SK-N-SH (cell line): ENCODE results near the gene ESRP2. TPM values are rescaled to one million over a fixed set of nuclear protein-coding genes. Genes with fewer than 3 reads are reported as not detected.

Experiments used
- CTCF ChIA-PET: fragments of 300-600, 350-600 bp; formaldehyde crosslinking; extraction: SDS; loops from one replicate; lab custom pipeline; 2021; lab: Yijun Ruan, JAX
- POLR2A ChIA-PET: fragments of 350-600 bp; sonication (Branson Sonifier 250); formaldehyde crosslinking; extraction: SDS; loops from one replicate; lab custom pipeline; 2020; ENCODE audit warnings: antibody characterized with exemption, inconsistent platforms; lab: Yijun Ruan, JAX
- DNase-seq: peaks from one replicate; pipeline ENCODE4 v3.0.0; 2012
- H2AFZ ChIP-seq: fragments of 200-600 bp; sonication (generic); 2 replicates; pipeline ENCODE4 v1.8.1; 2016; ENCODE audit warnings: antibody characterized with exemption, mild to moderate bottlenecking, low read depth
- H3F3A ChIP-seq: fragments of 200-600 bp; sonication (generic); replicated peaks from 2 replicates; pipeline ENCODE3; 2016; ENCODE audit warnings: antibody characterized with exemption, mild to moderate bottlenecking; ENCODE audit not compliant: insufficient read depth
- H3K27ac ChIP-seq, 2 experiments: fragments of 200-500 bp in 1 of 2; fragments of 200-600 bp in 1 of 2; sonication (Bioruptor generic) in 1 of 2; sonication (generic), shearing (Covaris generic) in 1 of 2; 2 replicates each; pipeline versions ENCODE4 v1.5.1 to v1.6.1; 2014 to 2016; ENCODE audit warnings: low read depth in 2 of 2, inconsistent platforms in 1 of 2, low read length in 1 of 2, mild to moderate bottlenecking in 1 of 2, mixed read lengths in 1 of 2
- H3K27me3 ChIP-seq: fragments of 200-600 bp; sonication (generic), shearing (Covaris generic); 2 replicates; pipeline ENCODE4 v1.6.1; 2016; ENCODE audit warnings: mixed run types; ENCODE audit not compliant: insufficient read depth
- H3K36me3 ChIP-seq, 2 experiments: fragments of 200-500 bp in 1 of 2; fragments of 200-600 bp in 1 of 2; sonication (Bioruptor generic) in 1 of 2; sonication (generic) in 1 of 2; replicated peaks in 1 of 2; 2 replicates each; pipeline versions ENCODE3 to v1.5.1; 2014 to 2016; ENCODE audit warnings: low read length in 1 of 2, mild to moderate bottlenecking in 1 of 2; ENCODE audit not compliant: insufficient read depth in 2 of 2, control insufficient read depth in 1 of 2
- H3K4me1 ChIP-seq, 2 experiments: fragments of 200-500 bp in 1 of 2; fragments of 200-600 bp in 1 of 2; sonication (Bioruptor generic) in 1 of 2; sonication (generic), shearing (Covaris generic) in 1 of 2; 2 replicates each; pipeline versions ENCODE4 v1.5.1 to v1.6.1; 2014 to 2016; ENCODE audit warnings: low read depth in 1 of 2, low read length in 1 of 2, mixed run types in 1 of 2; ENCODE audit not compliant: insufficient read depth in 2 of 2, control insufficient read depth in 1 of 2
- H3K4me2 ChIP-seq: fragments of 200-600 bp; sonication (generic), shearing (Covaris generic); 2 replicates; pipeline ENCODE4 v1.6.1; 2017; ENCODE audit warnings: mixed run types
- H3K4me3 ChIP-seq, 2 experiments: fragments of 200-500 bp in 1 of 2; fragments of 200-600 bp in 1 of 2; sonication (Bioruptor generic) in 1 of 2; sonication (generic), shearing (Covaris generic) in 1 of 2; 2 replicates each; pipeline versions ENCODE4 v1.5.1 to v1.8.1; 2014 to 2016; ENCODE audit warnings: low read depth in 2 of 2, inconsistent platforms in 1 of 2, low read length in 1 of 2, mild to moderate bottlenecking in 1 of 2, mixed read lengths in 1 of 2, moderate library complexity in 1 of 2
- H3K79me2 ChIP-seq: fragments of 200-600 bp; sonication (generic); 2 replicates; pipeline ENCODE4 v1.8.1; 2017; ENCODE audit warnings: mild to moderate bottlenecking; ENCODE audit not compliant: insufficient read depth
- H3K9ac ChIP-seq: fragments of 200-600 bp; sonication (generic); 2 replicates; pipeline ENCODE4 v1.6.1; 2017; ENCODE audit warnings: mixed run types
- H3K9me2 ChIP-seq: fragments of 200-600 bp; sonication (generic); 2 replicates; pipeline ENCODE4 v1.6.1; 2017; ENCODE audit warnings: mixed run types
- H3K9me3 ChIP-seq: fragments of 200-600 bp; sonication (generic); 2 replicates; pipeline ENCODE4 v1.6.1; 2017; ENCODE audit warnings: mixed run types, mild to moderate bottlenecking, moderate library complexity
- H4K20me1 ChIP-seq: fragments of 200-600 bp; sonication (generic); 2 replicates; pipeline ENCODE4 v1.6.1; 2017; ENCODE audit warnings: mild to moderate bottlenecking, mixed run types; ENCODE audit not compliant: insufficient read depth
- CTCF ChIP-seq: fragments of 200-600 bp; sonication (generic); IDR thresholded peaks from 2 replicates; pipeline ENCODE4 v1.6.1; 2017; ENCODE audit warnings: antibody characterized with exemption, mild to moderate bottlenecking, moderate library complexity
- FOXM1 ChIP-seq: IDR thresholded peaks from 2 replicates; pipeline ENCODE4 v1.4.0; 2012; ENCODE audit warnings: low read depth, mild to moderate bottlenecking
- GATA2 ChIP-seq: sonication (generic); formaldehyde crosslinking; IDR thresholded peaks from 2 replicates; pipeline ENCODE4 v1.5.0; 2020; ENCODE audit warnings: mild to moderate bottlenecking, missing genetic modification reagents
- MEF2A ChIP-seq: IDR thresholded peaks from 2 replicates; pipeline ENCODE4 v1.4.0; 2012; ENCODE audit warnings: low read depth, borderline replicate concordance
- MXI1 ChIP-seq: IDR thresholded peaks from 2 replicates; pipeline ENCODE4 v1.6.1; 2012; ENCODE audit warnings: mild to moderate bottlenecking, low read depth, low read length, improper control_type of control experiment
- NRF1 ChIP-seq: IDR thresholded peaks from 2 replicates; pipeline ENCODE4 v1.6.1; 2012; ENCODE audit warnings: low read depth, mild to moderate bottlenecking, low read length
- RAD21 ChIP-seq: IDR thresholded peaks from 2 replicates; pipeline ENCODE4 v1.6.1; 2012; ENCODE audit warnings: mild to moderate bottlenecking, low read length
- REST ChIP-seq: IDR thresholded peaks from 2 replicates; pipeline ENCODE4 v1.6.1; 2012; ENCODE audit warnings: mild to moderate bottlenecking, low read depth, low read length, moderate library complexity
- SIN3A ChIP-seq: IDR thresholded peaks from 2 replicates; pipeline ENCODE4 v1.6.1; 2012; ENCODE audit warnings: low read depth, mild to moderate bottlenecking, low read length, moderate library complexity, borderline replicate concordance
- USF2 ChIP-seq: fragments of 150-350 bp; IDR thresholded peaks from 2 replicates; pipeline ENCODE4 v1.6.1; 2017; ENCODE audit warnings: antibody characterized with exemption, low read length, low read depth, borderline replicate concordance
- WGBS: methylation state at CpG from one replicate; pipeline ENCODE4 v1.1.6; 2017; ENCODE audit warnings: low lambda C conversion rate; 5-methylcytosine and 5-hydroxymethylcytosine counted together
- polyA plus RNA-seq, 3 experiments: library from polyadenylated mRNA; depleted of rRNA; stranded (reverse); fragments of >200 nt; gene quantifications; 2 replicates each; pipeline ENCODE4 v1.2.3, GENCODE V29; 2012
- TF ChIP-seq, protein P1 (sequence below): IDR thresholded peaks from 2 replicates; pipeline ENCODE4; 2012
- TF ChIP-seq, protein P2 (sequence below): IDR thresholded peaks from 2 replicates; pipeline ENCODE4 v1.4.0; 2012; ENCODE audit warnings: low read depth, borderline replicate concordance

Gene ESRP2
- polyA plus RNA-seq, 1 of the 3 experiments (the other 2 are of a cell fraction) = 0.07 TPM

DNA sequence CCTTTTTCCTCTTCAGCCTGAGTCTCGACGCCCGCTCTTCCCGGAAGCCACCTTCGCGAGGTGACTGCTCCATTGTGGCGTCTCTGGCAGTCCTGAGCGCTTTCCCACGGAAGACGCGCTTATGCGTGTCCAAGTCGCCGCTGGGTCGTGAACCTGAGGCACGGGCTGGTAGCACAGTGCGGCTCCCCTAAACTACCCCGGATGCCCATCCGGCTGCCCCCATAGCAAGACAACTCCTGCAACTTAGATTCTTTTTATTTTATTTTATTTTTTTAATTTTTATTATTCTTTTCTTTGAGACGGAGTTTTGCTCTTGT is 2.1 kb upstream of the ESRP2 start:
- peak overlapping the region; percentile 88 for H2AFZ ChIP-seq
- H3K9me2 ChIP-seq = no peaks in the 10 kb centered on the region
- 42% methylated on average over 20 of the region's 20 CpGs for WGBS
- peak overlapping the region; percentile 68 for H3K9ac ChIP-seq
- peak overlapping the region; percentile 41 to 57; a peak in 3 of 4 replicates for H3K4me3 ChIP-seq
- no peaks in the 10 kb centered on the region for H3K79me2 ChIP-seq
- no peaks in the 10 kb centered on the region for H3K27me3 ChIP-seq
- POLR2A ChIA-PET = interaction anchor here (1.4 to 1.5 kb wide), 4 partner anchors 10 to 153 kb away, joined by 3 to 5 read pairs (median 4); partner anchors contain the start of genes NFATC3 and SLC7A6
- TF ChIP-seq, protein P1, sequence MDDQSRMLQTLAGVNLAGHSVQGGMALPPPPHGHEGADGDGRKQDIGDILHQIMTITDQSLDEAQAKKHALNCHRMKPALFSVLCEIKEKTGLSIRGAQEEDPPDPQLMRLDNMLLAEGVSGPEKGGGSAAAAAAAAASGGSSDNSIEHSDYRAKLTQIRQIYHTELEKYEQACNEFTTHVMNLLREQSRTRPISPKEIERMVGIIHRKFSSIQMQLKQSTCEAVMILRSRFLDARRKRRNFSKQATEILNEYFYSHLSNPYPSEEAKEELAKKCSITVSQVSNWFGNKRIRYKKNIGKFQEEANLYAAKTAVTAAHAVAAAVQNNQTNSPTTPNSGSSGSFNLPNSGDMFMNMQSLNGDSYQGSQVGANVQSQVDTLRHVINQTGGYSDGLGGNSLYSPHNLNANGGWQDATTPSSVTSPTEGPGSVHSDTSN = no peak
- TF ChIP-seq MXI1 (no peak), FOXM1 (no peak), CTCF (no peak), NRF1 (no peak), GATA2 (CRISPR knock-in tag) (no peak), USF2 (no peak), REST (no peak), MEF2A (no peak), RAD21 (no peak), SIN3A (no peak)
- TF ChIP-seq, protein P2, sequence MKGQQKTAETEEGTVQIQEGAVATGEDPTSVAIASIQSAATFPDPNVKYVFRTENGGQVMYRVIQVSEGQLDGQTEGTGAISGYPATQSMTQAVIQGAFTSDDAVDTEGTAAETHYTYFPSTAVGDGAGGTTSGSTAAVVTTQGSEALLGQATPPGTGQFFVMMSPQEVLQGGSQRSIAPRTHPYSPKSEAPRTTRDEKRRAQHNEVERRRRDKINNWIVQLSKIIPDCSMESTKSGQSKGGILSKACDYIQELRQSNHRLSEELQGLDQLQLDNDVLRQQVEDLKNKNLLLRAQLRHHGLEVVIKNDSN = no peak
- TF ChIP-seq, all 33 proteins: peak for 0
- DNase-seq = no peak
- H3F3A ChIP-seq = peaks cover 3% of the 10 kb centered on the region
- peak overlapping the region; percentile 83 for H3K4me2 ChIP-seq
- H3K27ac ChIP-seq = peak overlapping the region; percentile 86 to 87
- CTCF ChIA-PET = interaction anchor here (0.7 to 2.2 kb wide), 5 partner anchors 8 to 144 kb away, joined by 3 to 17 read pairs (median 4); no protein-coding TSS in a partner anchor
- H4K20me1 ChIP-seq = no peaks in the 10 kb centered on the region
- H3K4me1 ChIP-seq = peaks cover 0 to 8% of the 10 kb centered on the region in 2 experiments; a peak in 1 of 4 replicates
- H3K36me3 ChIP-seq = no peaks in the 10 kb centered on the region
- H3K9me3 ChIP-seq = no peaks in the 10 kb centered on the region
